ENCODE data around the gene CACNG6. TPM values are rescaled to one million over a fixed set of nuclear protein-coding genes. Genes with fewer than 3 reads are reported as not detected.

The CACNG6 gene
- polyA plus RNA-seq, 1 donor (not counting 4 experiments of a cell fraction or from before 2014, with no cell fraction given) = not detected

GRCh38 chr19:53998223-53998622 lies 6.8 kb downstream of the CACNG6 start:
- no peak for FAIRE-seq
- no peak for DNase-seq (ENCODE audit: low read depth, low spot score)
- Histone ChIP-seq H4K20me1 (ENCODE audit: control insufficient read depth, extremely low read depth, insufficient read depth, low read length) (no peaks in the 10 kb centered on the region), H3K36me3 (ENCODE audit: control insufficient read depth in 2 of 2, extremely low read depth in 1 of 2, insufficient read depth in 2 of 2, low read length in 2 of 2) (no peaks in the 10 kb centered on the region), H3K27ac (ENCODE audit: control insufficient read depth, insufficient read depth, low read length) (no peak overlapping the region), H3K4me2 (ENCODE audit: control insufficient read depth, extremely low read depth, insufficient read depth, low read depth, low read length) (no peak overlapping the region), H3K27me3 (ENCODE audit: control insufficient read depth, extremely low read depth, insufficient read depth, low read length) (peaks cover 11% of the 10 kb centered on the region), H3K9me1 (ENCODE audit: control insufficient read depth, extremely low read depth, insufficient read depth, low read length) (no peaks in the 10 kb centered on the region), H3K4me3 (ENCODE audit: control insufficient read depth in 2 of 3, extremely low read depth in 1 of 3, insufficient read depth in 2 of 3, low read depth in 1 of 3, low read length in 3 of 3) (no peak overlapping the region), H3K9me3 (ENCODE audit: control insufficient read depth, low read depth, low read length) (no peaks in the 10 kb centered on the region), H3K4me1 (ENCODE audit: control insufficient read depth, extremely low read depth, insufficient read depth, low read length) (no peaks in the 10 kb centered on the region), H3K79me2 (ENCODE audit: control insufficient read depth, insufficient read depth, low read length) (no peaks in the 10 kb centered on the region), H3K9ac (ENCODE audit: control insufficient read depth, extremely low read depth, insufficient read depth, low read length) (no peak overlapping the region), H2AFZ (ENCODE audit: control insufficient read depth, low read length) (no peak overlapping the region)
- TF ChIP-seq CTCF (optimal IDR thresholded peaks at IDR 0.05 in 1 of 3, IDR thresholded peaks at IDR 0.05 in 1 of 3, conservative IDR thresholded peaks at IDR 0.05 in 1 of 3; ENCODE audit: extremely low read depth in 1 of 3, insufficient read depth in 2 of 3, low read length in 3 of 3) (no peak), EZH2 (IDR thresholded peaks at IDR 0.05; ENCODE audit: low read length) (no peak)
- dilution Hi-C loops (cut with MboI; ENCODE audit: extremely low pct_ligation_motif_present, low sequenced_read_pairs) = no loop called here

DNA sequence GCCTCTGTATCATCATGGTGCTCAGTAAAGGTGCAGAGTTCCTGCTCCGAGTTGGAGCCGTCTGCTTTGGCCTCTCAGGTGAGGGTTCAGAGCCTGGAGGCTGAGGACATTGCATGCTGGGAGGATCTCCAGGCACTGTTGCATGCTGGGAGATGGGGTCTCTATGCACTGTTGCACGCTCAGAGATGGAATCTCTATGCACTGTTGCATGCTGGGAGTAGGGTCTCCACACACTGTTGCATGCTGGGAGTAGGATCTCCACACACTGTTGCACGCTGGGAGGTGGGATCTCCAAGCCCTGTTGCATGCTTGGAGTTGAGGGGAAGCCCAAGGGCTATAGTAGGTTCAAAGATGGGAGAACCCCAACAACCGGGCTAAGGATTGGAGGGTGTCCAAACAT lies 8.3 kb downstream of the CACNG6 start:
- DNase-seq (ENCODE audit: low read depth, low spot score) (no peak), FAIRE-seq (no peak)
- Histone ChIP-seq H3K36me3 (ENCODE audit: control insufficient read depth in 2 of 2, extremely low read depth in 1 of 2, insufficient read depth in 2 of 2, low read length in 2 of 2) (no peaks in the 10 kb centered on the region), H3K9ac (ENCODE audit: control insufficient read depth, extremely low read depth, insufficient read depth, low read length) (no peak overlapping the region), H3K9me3 (ENCODE audit: control insufficient read depth, low read depth, low read length) (no peaks in the 10 kb centered on the region), H3K27ac (ENCODE audit: control insufficient read depth, insufficient read depth, low read length) (no peak overlapping the region), H3K4me1 (ENCODE audit: control insufficient read depth, extremely low read depth, insufficient read depth, low read length) (no peaks in the 10 kb centered on the region), H3K4me3 (ENCODE audit: control insufficient read depth in 2 of 3, extremely low read depth in 1 of 3, insufficient read depth in 2 of 3, low read depth in 1 of 3, low read length in 3 of 3) (no peak overlapping the region), H3K27me3 (ENCODE audit: control insufficient read depth, extremely low read depth, insufficient read depth, low read length) (no peaks in the 10 kb centered on the region), H3K4me2 (ENCODE audit: control insufficient read depth, extremely low read depth, insufficient read depth, low read depth, low read length) (no peak overlapping the region), H4K20me1 (ENCODE audit: control insufficient read depth, extremely low read depth, insufficient read depth, low read length) (no peaks in the 10 kb centered on the region), H3K79me2 (ENCODE audit: control insufficient read depth, insufficient read depth, low read length) (no peaks in the 10 kb centered on the region), H2AFZ (ENCODE audit: control insufficient read depth, low read length) (no peak overlapping the region), H3K9me1 (ENCODE audit: control insufficient read depth, extremely low read depth, insufficient read depth, low read length) (no peaks in the 10 kb centered on the region)
- no peak for TF ChIP-seq EZH2 (IDR thresholded peaks at IDR 0.05; ENCODE audit: low read length)
- no peak for TF ChIP-seq CTCF (optimal IDR thresholded peaks at IDR 0.05 in 1 of 3, IDR thresholded peaks at IDR 0.05 in 1 of 3, conservative IDR thresholded peaks at IDR 0.05 in 1 of 3; ENCODE audit: extremely low read depth in 1 of 3, insufficient read depth in 2 of 3, low read length in 3 of 3)
- dilution Hi-C loops (cut with MboI; ENCODE audit: extremely low pct_ligation_motif_present, low sequenced_read_pairs) = no loop called here
